GM21515 (cell line): ENCODE results near the gene PTPRT.
"Not testable (repeated sequence)": the region's sequence is repeated elsewhere in the genome, so short reads cannot be mapped to it uniquely, and the experiment has no call there.

ENCODE experiments used
- ATAC-seq: cut with Tn5 transposase; IDR thresholded peaks from one replicate; pipeline ENCODE4 v1.9.1; 2021; ENCODE audit not compliant: unreplicated experiment

Gene PTPRT

DNA sequence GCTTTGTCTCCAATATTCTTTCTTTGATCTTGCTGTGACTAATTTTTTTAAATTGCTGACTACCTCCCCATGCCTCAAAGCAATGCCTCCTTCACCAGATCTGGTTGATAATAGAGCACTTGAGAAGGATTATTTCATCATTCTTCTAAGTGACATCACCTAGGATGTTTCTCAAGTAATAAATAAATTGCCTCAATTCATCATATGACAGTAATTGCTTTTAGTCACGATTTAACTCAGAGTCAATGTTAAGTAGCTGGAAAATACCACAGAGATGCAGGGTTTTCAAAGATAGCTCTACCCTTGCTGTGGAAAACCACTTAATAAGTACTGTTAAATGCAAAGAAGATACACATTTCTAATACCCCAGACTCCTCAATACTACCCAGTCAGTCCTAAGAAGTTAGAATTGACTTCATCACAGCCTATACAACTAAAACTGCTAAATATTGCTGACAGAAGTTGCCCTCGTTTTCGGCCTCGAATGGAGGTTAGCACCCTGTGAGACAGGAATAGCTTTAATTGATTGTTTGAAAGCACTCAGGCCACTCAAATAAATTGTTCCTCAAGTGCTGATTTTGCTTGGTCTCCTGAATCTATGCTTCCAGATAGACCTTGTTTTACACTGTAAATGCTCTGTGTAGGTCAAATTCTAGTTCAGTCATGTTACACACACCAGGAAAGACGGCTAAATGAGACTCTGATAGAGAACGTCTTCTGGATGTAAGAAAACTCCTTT, 931.0 kb downstream of the PTPRT start:
- no peak for ATAC-seq

DNA sequence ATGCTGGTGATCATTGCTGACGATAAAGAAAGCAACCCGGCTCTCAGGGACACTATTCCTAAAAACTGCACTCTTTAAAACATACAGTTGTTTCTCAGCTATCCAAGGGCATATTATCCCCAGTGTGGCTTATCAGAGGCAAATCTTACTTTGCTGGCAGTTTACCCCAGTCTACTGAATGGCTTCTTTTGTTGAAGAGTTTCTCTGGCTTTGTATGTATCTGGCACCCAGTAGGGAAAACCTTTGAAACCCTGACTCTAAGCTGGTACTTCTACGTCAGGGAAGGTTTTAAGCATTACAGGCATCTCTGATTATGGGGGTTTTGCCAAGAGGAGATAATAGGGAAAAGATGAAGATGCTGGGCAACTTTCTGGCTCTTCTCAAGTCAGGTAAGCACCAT, 933.9 kb downstream of the PTPRT start:
- no peak for ATAC-seq

DNA sequence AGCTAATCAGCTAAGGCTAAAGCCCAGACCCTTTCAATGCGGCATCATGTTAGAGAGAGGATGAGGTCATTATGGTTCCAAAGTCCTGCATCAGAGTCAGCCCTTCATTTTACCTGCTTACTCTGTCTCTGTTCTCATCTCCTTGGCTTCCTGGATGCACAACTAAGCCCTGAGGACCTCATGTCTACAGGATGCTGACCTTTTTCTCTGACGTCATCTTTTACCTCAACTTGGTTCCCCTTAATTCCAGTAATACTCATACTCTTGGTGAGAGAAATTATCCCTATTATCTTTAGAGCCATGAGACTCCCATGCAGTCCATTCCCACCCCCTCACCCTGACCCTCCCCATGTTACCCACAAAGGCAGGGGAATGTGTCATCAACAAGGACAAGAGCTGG, 935.0 kb downstream of the PTPRT start:
- ATAC-seq: no peak

DNA sequence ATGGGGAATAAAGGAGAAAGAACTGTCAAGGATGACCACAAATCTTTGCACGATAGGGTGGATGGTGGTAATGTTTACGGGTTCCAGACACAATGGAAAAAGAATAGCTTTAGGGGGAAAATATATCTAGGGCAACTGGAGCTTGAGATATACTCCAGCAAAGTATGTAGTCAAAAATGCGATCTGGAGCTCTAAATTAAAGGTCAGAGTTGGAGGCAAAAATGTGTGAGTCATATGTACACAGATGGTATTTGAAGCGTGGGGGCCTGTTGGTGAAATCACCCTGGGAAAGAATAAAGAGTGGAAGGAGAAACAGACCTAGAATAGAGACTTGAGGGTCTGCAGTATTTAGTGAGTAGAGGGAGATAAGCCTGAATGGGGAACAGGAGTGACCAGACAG, 937.6 kb downstream of the PTPRT start:
- no peak for ATAC-seq

GRCh38 chr20:42218621-42219374, 970.9 kb downstream of the PTPRT start:
- no peak for ATAC-seq

GRCh38 chr20:42214074-42214473, 975.6 kb downstream of the PTPRT start:
- no peak for ATAC-seq

- no peak for ATAC-seq
Measured at GRCh38 chr20:42212391-42212790, 977.3 kb downstream of the PTPRT start.

GRCh38 chr20:42206557-42206956, 983.1 kb downstream of the PTPRT start:
- ATAC-seq: not testable (repeated sequence)

GRCh38 chr20:42204109-42204660, 985.5 kb downstream of the PTPRT start:
- no peak for ATAC-seq

GRCh38 chr20:42197599-42197998, 992.1 kb downstream of the PTPRT start:
- no peak for ATAC-seq

- no peak for ATAC-seq
Measured at GRCh38 chr20:42193119-42193518, 996.6 kb downstream of the PTPRT start.

GRCh38 chr20:42192321-42192720, 997.4 kb downstream of the PTPRT start:
- ATAC-seq: no peak

DNA sequence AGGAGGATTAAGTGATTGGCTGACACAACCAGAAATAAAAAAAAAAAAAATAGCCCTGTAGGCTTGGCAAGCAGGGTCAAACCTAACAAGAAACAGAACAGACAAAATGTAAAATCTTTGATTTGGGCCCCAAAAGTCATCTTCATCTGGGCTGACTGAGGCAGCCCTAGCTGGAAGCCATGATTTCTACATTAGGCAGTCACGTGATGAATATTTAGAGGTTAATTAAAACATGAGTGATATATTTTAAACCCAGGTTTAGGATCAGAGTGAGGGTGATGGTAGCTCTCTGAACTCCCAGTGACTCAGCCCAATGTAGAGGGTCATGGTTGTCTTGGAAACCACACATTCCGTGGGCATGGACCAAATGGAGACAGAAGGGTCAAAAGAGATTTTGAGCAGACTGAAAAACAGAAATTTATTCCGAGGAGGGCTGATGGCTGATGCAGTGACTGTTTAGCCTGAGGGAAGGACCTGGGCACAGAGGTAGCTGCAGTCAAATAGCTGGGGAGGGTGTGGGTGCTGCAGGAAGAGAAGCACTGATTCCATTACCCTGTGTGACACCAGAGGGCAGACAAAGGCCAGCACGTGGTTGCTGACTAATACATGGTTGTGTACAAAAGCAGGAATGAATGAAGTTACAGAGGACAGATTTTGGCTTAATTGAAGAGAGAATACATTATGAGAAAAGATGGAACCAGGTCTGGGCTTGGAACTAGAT, 998.4 kb downstream of the PTPRT start:
- no peak for ATAC-seq

DNA sequence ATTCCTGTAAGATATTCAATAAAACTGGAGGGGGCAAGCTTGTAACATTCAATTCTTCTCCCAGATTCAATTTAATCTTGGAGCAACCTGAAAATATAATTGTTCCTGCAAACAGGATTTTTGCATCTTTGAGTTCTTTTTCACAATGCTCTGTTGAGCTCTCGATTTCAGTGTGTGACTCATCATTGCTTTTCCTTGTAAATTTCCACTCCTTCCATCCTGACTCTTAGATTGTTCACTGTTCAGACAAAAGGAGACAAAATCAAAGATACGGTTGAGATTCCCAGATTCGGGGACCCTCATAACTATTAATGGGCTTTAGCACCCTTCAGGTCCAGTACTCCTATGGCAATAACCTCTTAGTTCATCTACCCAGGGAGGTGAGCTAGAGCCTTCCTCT, 999.6 kb downstream of the PTPRT start:
- no peak for ATAC-seq

- ATAC-seq: no peak
Measured at GRCh38 chr20:42186337-42186736, 1003.4 kb downstream of the PTPRT start.

DNA sequence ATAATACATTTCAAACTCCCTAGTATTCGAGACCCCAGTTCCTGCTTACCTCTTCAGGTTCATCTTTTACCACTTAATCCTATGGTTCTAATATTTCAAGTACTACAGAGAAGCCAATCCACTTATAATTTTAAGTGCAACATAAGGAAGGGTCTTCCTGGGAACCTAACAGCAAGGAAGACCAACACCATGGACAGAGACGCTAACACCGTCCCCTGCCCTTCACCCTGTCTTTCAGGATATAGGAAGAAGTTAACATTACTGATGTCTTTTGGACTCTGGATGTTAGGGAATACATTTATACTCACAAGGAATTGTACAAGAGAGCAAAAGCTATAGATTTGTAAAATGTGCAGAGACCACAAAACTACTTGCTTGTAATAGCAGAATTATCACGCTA, 1006.6 kb downstream of the PTPRT start:
- no peak for ATAC-seq

DNA sequence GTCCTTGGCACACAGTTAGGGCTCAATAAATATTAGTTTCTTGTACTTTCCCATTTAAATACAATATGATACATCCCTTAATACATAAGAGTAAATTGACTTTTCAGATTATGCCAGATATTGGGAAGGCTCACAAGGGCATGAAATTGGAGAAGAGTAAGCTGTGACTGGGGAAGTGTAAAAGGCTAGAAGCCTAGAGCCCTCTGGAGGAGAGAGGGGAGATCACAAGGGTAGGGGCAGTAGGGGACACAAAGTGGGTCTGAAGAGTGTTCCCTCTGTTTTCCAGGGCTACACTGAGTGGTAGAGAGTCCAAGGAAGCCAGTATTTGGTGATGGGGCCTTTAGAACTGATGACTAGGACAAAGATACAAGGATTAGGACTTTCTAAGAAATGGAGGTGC, 1008.6 kb downstream of the PTPRT start:
- ATAC-seq: no peak

GRCh38 chr20:42179768-42180167, 1009.9 kb downstream of the PTPRT start:
- ATAC-seq: no peak

GRCh38 chr20:42173440-42173839, 1016.3 kb downstream of the PTPRT start:
- no peak for ATAC-seq

DNA sequence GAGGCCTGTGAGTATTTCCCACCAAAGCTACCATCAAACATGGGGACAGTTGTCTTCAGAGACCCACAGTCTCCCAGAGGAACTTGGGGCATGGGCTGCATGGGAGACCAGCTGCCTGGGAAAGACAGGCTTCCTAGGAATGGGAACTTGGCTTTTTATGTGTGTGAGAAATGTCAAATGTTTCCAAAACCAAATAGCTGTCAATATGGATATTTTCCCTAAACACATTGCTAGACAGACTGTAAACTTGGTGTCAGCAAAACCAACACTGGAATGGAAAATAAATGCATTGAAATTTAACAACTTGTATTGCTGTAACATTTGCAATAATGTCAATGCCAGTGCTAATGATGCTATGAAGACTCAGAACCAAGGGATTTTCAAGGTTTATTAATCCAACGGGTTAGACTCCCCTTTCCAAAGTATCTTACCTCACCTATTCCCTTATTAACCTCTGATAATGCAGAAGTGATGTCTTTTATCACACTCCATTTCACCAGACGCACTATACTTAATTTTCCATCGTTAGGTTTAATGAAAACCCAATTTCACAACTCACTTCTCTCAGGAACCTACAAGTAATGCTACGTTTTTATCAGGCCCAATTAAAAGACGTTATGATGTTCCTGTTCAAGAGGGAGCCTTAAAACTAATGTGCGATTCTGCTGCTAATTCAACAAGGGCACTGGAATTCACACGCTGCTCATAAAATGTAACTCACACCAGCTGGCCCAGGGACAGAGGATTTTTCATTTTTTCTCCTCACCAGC, 1025.4 kb downstream of the PTPRT start:
- ATAC-seq: no peak
